ENCODE measurements around the gene ADAMTSL3. TPM values are rescaled to one million over a fixed set of nuclear protein-coding genes. Genes with fewer than 3 reads are reported as not detected.

The ADAMTSL3 gene
- polyA plus RNA-seq, 1 donor from 2014 or later = 0.51 TPM

DNA sequence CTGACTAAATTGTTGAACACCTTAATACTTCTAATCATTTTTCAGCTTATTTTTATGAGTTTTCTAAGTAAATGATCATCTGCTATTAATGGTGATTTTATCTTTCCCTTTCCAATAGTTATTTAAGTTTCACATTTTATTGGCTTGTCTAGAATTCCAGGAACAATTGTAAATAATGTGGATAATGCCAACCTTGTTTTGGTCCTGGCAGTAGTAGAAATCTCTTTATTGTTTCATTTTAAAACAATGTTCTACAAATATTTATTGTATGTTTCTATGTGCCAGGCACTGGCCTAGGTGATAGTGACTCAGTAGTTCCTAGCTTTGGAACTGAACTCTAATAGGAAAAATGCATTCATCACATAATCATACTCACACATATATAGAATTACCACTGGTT lies 264.1 kb downstream of the ADAMTSL3 start:
- no peaks in the 10 kb centered on the region for H4K20me1 ChIP-seq (ENCODE audit: insufficient read depth)
- no peak overlapping the region for H3K27ac ChIP-seq (ENCODE audit: low read length)
- no peaks in the 10 kb centered on the region for H3K27me3 ChIP-seq (ENCODE audit: insufficient read depth, low read depth, low read length)
- TF ChIP-seq POLR2AphosphoS5 (IDR thresholded peaks at IDR 0.05) = no peak
- no peak for TF ChIP-seq SMC3 (conservative IDR thresholded peaks at IDR 0.05; ENCODE audit: poor library complexity)
- no peak for TF ChIP-seq EP300 (conservative IDR thresholded peaks at IDR 0.05; ENCODE audit: poor library complexity, severe bottlenecking)
- TF ChIP-seq EZH2 (IDR thresholded peaks at IDR 0.05; ENCODE audit: borderline replicate concordance, insufficient read depth, low read length, poor library complexity, severe bottlenecking) = no peak
- TF ChIP-seq, protein P1, sequence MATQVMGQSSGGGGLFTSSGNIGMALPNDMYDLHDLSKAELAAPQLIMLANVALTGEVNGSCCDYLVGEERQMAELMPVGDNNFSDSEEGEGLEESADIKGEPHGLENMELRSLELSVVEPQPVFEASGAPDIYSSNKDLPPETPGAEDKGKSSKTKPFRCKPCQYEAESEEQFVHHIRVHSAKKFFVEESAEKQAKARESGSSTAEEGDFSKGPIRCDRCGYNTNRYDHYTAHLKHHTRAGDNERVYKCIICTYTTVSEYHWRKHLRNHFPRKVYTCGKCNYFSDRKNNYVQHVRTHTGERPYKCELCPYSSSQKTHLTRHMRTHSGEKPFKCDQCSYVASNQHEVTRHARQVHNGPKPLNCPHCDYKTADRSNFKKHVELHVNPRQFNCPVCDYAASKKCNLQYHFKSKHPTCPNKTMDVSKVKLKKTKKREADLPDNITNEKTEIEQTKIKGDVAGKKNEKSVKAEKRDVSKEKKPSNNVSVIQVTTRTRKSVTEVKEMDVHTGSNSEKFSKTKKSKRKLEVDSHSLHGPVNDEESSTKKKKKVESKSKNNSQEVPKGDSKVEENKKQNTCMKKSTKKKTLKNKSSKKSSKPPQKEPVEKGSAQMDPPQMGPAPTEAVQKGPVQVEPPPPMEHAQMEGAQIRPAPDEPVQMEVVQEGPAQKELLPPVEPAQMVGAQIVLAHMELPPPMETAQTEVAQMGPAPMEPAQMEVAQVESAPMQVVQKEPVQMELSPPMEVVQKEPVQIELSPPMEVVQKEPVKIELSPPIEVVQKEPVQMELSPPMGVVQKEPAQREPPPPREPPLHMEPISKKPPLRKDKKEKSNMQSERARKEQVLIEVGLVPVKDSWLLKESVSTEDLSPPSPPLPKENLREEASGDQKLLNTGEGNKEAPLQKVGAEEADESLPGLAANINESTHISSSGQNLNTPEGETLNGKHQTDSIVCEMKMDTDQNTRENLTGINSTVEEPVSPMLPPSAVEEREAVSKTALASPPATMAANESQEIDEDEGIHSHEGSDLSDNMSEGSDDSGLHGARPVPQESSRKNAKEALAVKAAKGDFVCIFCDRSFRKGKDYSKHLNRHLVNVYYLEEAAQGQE (IDR thresholded peaks at IDR 0.05; ENCODE audit: borderline replicate concordance) = no peak
- TF ChIP-seq RAD21 (conservative IDR thresholded peaks at IDR 0.05) = no peak
- TF ChIP-seq, protein P2, sequence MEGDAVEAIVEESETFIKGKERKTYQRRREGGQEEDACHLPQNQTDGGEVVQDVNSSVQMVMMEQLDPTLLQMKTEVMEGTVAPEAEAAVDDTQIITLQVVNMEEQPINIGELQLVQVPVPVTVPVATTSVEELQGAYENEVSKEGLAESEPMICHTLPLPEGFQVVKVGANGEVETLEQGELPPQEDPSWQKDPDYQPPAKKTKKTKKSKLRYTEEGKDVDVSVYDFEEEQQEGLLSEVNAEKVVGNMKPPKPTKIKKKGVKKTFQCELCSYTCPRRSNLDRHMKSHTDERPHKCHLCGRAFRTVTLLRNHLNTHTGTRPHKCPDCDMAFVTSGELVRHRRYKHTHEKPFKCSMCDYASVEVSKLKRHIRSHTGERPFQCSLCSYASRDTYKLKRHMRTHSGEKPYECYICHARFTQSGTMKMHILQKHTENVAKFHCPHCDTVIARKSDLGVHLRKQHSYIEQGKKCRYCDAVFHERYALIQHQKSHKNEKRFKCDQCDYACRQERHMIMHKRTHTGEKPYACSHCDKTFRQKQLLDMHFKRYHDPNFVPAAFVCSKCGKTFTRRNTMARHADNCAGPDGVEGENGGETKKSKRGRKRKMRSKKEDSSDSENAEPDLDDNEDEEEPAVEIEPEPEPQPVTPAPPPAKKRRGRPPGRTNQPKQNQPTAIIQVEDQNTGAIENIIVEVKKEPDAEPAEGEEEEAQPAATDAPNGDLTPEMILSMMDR (IDR thresholded peaks at IDR 0.05; ENCODE audit: poor library complexity, severe bottlenecking) = no peak
- no peak for TF ChIP-seq MXI1 (conservative IDR thresholded peaks at IDR 0.05; ENCODE audit: poor library complexity, severe bottlenecking)
- no peak for TF ChIP-seq TAF1 (IDR thresholded peaks at IDR 0.05; ENCODE audit: low read depth)
- no peak overlapping the region for H3K4me3 ChIP-seq (ENCODE audit: low read length)
- no peak overlapping the region for H3K9ac ChIP-seq (ENCODE audit: low read length)
- no peak overlapping the region for H2AFZ ChIP-seq (ENCODE audit: low read depth, low read length)
- H3K4me2 ChIP-seq (ENCODE audit: low read length) = no peak overlapping the region
- H3K9me2 ChIP-seq (ENCODE audit: insufficient read depth, low read length) = no peaks in the 10 kb centered on the region
- H3K79me2 ChIP-seq (replicated peaks; ENCODE audit: insufficient read depth, low read length) = no peaks in the 10 kb centered on the region
- H3F3A ChIP-seq (ENCODE audit: insufficient read depth, low read length, poor library complexity, severe bottlenecking) = no peaks in the 10 kb centered on the region
- H3K9me3 ChIP-seq (ENCODE audit: low read length) = no peaks in the 10 kb centered on the region
- H3K36me3 ChIP-seq (ENCODE audit: insufficient read depth, low read length) = no peaks in the 10 kb centered on the region

DNA sequence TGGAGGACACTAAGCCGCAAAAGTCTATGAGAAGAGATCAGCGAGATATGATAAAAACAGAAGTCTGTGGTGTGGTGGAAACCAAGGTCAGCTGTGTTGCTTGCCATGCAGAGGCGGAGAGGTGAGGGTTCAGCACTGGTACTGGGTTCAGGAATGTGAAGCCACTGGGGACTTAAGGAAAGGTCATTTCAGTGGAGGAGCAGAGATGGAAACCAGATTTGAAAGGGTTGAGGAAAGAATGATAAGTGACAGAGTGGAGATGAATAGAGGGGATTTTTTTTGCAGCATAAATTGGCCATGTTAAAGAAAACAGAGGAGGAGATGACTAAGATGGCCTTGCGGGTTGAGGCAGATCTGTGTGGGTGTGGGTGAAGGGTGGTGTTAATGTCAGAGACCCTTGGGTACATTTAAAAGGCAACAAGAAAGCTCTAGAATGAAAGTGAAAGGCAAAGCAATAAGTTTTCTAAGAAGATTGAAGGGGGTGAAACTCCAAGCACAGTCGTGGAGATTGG lies 265.5 kb downstream of the ADAMTSL3 start:
- Histone ChIP-seq H3K9me2 (ENCODE audit: insufficient read depth, low read length) (no peaks in the 10 kb centered on the region), H3K27ac (ENCODE audit: low read length) (no peak overlapping the region), H3K27me3 (ENCODE audit: insufficient read depth, low read depth, low read length) (no peaks in the 10 kb centered on the region), H3K9ac (ENCODE audit: low read length) (no peak overlapping the region), H3K79me2 (replicated peaks; ENCODE audit: insufficient read depth, low read length) (no peaks in the 10 kb centered on the region), H3K4me2 (ENCODE audit: low read length) (no peak overlapping the region), H3K36me3 (ENCODE audit: insufficient read depth, low read length) (no peaks in the 10 kb centered on the region), H3K9me3 (ENCODE audit: low read length) (no peaks in the 10 kb centered on the region), H2AFZ (ENCODE audit: low read depth, low read length) (no peak overlapping the region), H3K4me3 (ENCODE audit: low read length) (no peak overlapping the region), H4K20me1 (ENCODE audit: insufficient read depth) (no peaks in the 10 kb centered on the region), H3F3A (ENCODE audit: insufficient read depth, low read length, poor library complexity, severe bottlenecking) (no peaks in the 10 kb centered on the region)
- TF ChIP-seq POLR2AphosphoS5 (IDR thresholded peaks at IDR 0.05) (no peak), SMC3 (conservative IDR thresholded peaks at IDR 0.05; ENCODE audit: poor library complexity) (no peak), EP300 (conservative IDR thresholded peaks at IDR 0.05; ENCODE audit: poor library complexity, severe bottlenecking) (no peak), EZH2 (IDR thresholded peaks at IDR 0.05; ENCODE audit: borderline replicate concordance, insufficient read depth, low read length, poor library complexity, severe bottlenecking) (no peak), MXI1 (conservative IDR thresholded peaks at IDR 0.05; ENCODE audit: poor library complexity, severe bottlenecking) (no peak), TAF1 (IDR thresholded peaks at IDR 0.05; ENCODE audit: low read depth) (no peak), RAD21 (conservative IDR thresholded peaks at IDR 0.05) (no peak)
- TF ChIP-seq, protein P1 (IDR thresholded peaks at IDR 0.05; ENCODE audit: borderline replicate concordance) = no peak
- TF ChIP-seq, protein P2 (IDR thresholded peaks at IDR 0.05; ENCODE audit: poor library complexity, severe bottlenecking) = no peak

All from neural cell (in vitro differentiated cells).